HG03575 (cell line): Measurements from ENCODE around the gene FILIP1.

Source experiments
- ATAC-seq: cut with Tn5 transposase; IDR thresholded peaks from one replicate; pipeline ENCODE4 v1.9.1; 2021; ENCODE audit not compliant: unreplicated experiment, insufficient number of reproducible peaks, low FRiP score; ENCODE audit errors: extremely low read depth

The FILIP1 gene

GRCh38 chr6:75402296-75402695, 91.3 kb downstream of the FILIP1 start:
- ATAC-seq: no peak

GRCh38 chr6:75397656-75398465, 95.7 kb downstream of the FILIP1 start:
- ATAC-seq: no peak

- no peak for ATAC-seq
Observed at GRCh38 chr6:75397171-75397570, 96.4 kb downstream of the FILIP1 start.

- no peak for ATAC-seq
Observed at GRCh38 chr6:75396005-75396800, 97.4 kb downstream of the FILIP1 start.

- ATAC-seq: no peak
Observed at GRCh38 chr6:75393806-75394205, 99.8 kb downstream of the FILIP1 start.

GRCh38 chr6:75391276-75391675, 102.3 kb downstream of the FILIP1 start:
- ATAC-seq: no peak

GRCh38 chr6:75386050-75386770, 107.4 kb downstream of the FILIP1 start:
- no peak for ATAC-seq

GRCh38 chr6:75384116-75384515, 109.5 kb downstream of the FILIP1 start:
- ATAC-seq: no peak

- ATAC-seq: no peak
Observed at GRCh38 chr6:75382634-75382900, 111.0 kb downstream of the FILIP1 start.

- ATAC-seq: no peak
Observed at GRCh38 chr6:75381877-75382633, 111.5 kb downstream of the FILIP1 start.

GRCh38 chr6:75379536-75379935, 114.1 kb downstream of the FILIP1 start:
- ATAC-seq: no peak

GRCh38 chr6:75378101-75378500, 115.5 kb downstream of the FILIP1 start:
- no peak for ATAC-seq

- no peak for ATAC-seq
Observed at GRCh38 chr6:75377386-75377785, 116.2 kb downstream of the FILIP1 start.

GRCh38 chr6:75376347-75377024, 117.1 kb downstream of the FILIP1 start:
- no peak for ATAC-seq

GRCh38 chr6:75374961-75375400, 118.6 kb downstream of the FILIP1 start:
- no peak for ATAC-seq

GRCh38 chr6:75372884-75373283, 120.7 kb downstream of the FILIP1 start:
- no peak for ATAC-seq

GRCh38 chr6:75370011-75370410, 123.6 kb downstream of the FILIP1 start:
- no peak for ATAC-seq

- no peak for ATAC-seq
Observed at GRCh38 chr6:75368864-75369402, 124.7 kb downstream of the FILIP1 start.
